HG02588 (cell line): ENCODE results near the gene SNRNP48.

Experiments used
- ATAC-seq: cut with Tn5 transposase; IDR thresholded peaks from one replicate; pipeline ENCODE4 v1.9.1; 2021; ENCODE audit warnings: mild to moderate bottlenecking, moderate library complexity; ENCODE audit not compliant: unreplicated experiment

Gene SNRNP48

GRCh38 chr6:7590918-7591302 is 912 bp downstream of the SNRNP48 start:
- no peak for ATAC-seq

GRCh38 chr6:7591770-7592169 is 1.8 kb downstream of the SNRNP48 start:
- ATAC-seq: no peak

- ATAC-seq: no peak
Observed at GRCh38 chr6:7593229-7593628, 3.2 kb downstream of the SNRNP48 start.

- no peak for ATAC-seq
Observed at GRCh38 chr6:7594579-7595125, 4.7 kb downstream of the SNRNP48 start.

- no peak for ATAC-seq
Observed at GRCh38 chr6:7604003-7604402, 14.0 kb downstream of the SNRNP48 start.

GRCh38 chr6:7604506-7604905 is 14.5 kb downstream of the SNRNP48 start:
- ATAC-seq: no peak

- ATAC-seq: no peak
Observed at GRCh38 chr6:7615611-7616383, 25.8 kb downstream of the SNRNP48 start.

GRCh38 chr6:7617801-7618764 is 28.1 kb downstream of the SNRNP48 start:
- peak; percentile 53 for ATAC-seq

GRCh38 chr6:7621761-7622160 is 31.8 kb downstream of the SNRNP48 start:
- no peak for ATAC-seq

- no peak for ATAC-seq
Observed at GRCh38 chr6:7624796-7625710, 35.1 kb downstream of the SNRNP48 start.

GRCh38 chr6:7628479-7628878 is 38.5 kb downstream of the SNRNP48 start:
- no peak for ATAC-seq

- no peak for ATAC-seq
Observed at GRCh38 chr6:7628909-7629308, 38.9 kb downstream of the SNRNP48 start.

- ATAC-seq: no peak
Observed at GRCh38 chr6:7629321-7629720, 39.3 kb downstream of the SNRNP48 start.

GRCh38 chr6:7630792-7631191 is 40.8 kb downstream of the SNRNP48 start:
- no peak for ATAC-seq

GRCh38 chr6:7631466-7631865 is 41.5 kb downstream of the SNRNP48 start:
- ATAC-seq: no peak

- no peak for ATAC-seq
Observed at GRCh38 chr6:7632501-7633290, 42.7 kb downstream of the SNRNP48 start.

GRCh38 chr6:7633361-7633760 is 43.4 kb downstream of the SNRNP48 start:
- ATAC-seq: no peak

GRCh38 chr6:7636151-7636550 is 46.2 kb downstream of the SNRNP48 start:
- ATAC-seq: no peak

- ATAC-seq: no peak
Observed at GRCh38 chr6:7637533-7637932, 47.5 kb downstream of the SNRNP48 start.

- no peak for ATAC-seq
Observed at GRCh38 chr6:7639427-7639826, 49.4 kb downstream of the SNRNP48 start.
